Measurements from ENCODE around the gene APBA1. TPM values are rescaled to one million over a fixed set of nuclear protein-coding genes. Genes with fewer than 3 reads are reported as not detected.
A peak's percentile ranks its signal among the peaks of the same experiment; 100 is the strongest.

The APBA1 gene
- polyA plus RNA-seq, 1 donor (not counting 4 experiments of a cell fraction or from before 2014, with no cell fraction given) = 0.66 TPM

DNA sequence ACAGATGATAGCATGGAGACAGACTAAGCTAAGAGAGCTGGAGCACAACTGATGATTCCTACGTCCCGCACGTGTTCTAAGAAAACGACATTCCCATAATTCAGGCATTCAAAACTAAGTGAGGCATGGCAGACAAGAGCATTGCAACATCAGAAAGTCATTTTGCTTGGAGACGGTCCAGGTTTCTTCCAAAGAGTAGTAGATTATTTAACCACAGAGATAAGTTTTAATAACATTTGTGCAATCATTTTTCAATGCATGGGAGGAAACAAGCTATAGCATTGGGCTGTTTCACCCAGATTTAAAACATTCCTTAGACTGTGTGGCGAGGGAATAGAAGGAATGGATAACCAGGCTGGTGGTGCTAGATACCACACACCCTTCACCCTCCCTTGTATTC, 117.2 kb downstream of the APBA1 start:
- no peak for FAIRE-seq
- Histone ChIP-seq H3K27ac (ENCODE audit: control insufficient read depth, insufficient read depth, low read length) (no peak overlapping the region), H3K36me3 (ENCODE audit: control insufficient read depth in 2 of 2, extremely low read depth in 1 of 2, insufficient read depth in 2 of 2, low read length in 2 of 2) (no peaks in the 10 kb centered on the region), H3K27me3 (ENCODE audit: control insufficient read depth, extremely low read depth, insufficient read depth, low read length) (no peaks in the 10 kb centered on the region), H3K9me1 (ENCODE audit: control insufficient read depth, extremely low read depth, insufficient read depth, low read length) (no peaks in the 10 kb centered on the region), H2AFZ (ENCODE audit: control insufficient read depth, low read length) (no peak overlapping the region), H3K4me1 (ENCODE audit: control insufficient read depth, extremely low read depth, insufficient read depth, low read length) (peaks cover 3% of the 10 kb centered on the region), H4K20me1 (ENCODE audit: control insufficient read depth, extremely low read depth, insufficient read depth, low read length) (no peaks in the 10 kb centered on the region), H3K4me2 (ENCODE audit: control insufficient read depth, extremely low read depth, insufficient read depth, low read depth, low read length) (no peak overlapping the region), H3K9me3 (ENCODE audit: control insufficient read depth, low read depth, low read length) (no peaks in the 10 kb centered on the region), H3K4me3 (ENCODE audit: control insufficient read depth in 2 of 3, extremely low read depth in 1 of 3, insufficient read depth in 2 of 3, low read depth in 1 of 3, low read length in 3 of 3) (no peak overlapping the region), H3K9ac (ENCODE audit: control insufficient read depth, extremely low read depth, insufficient read depth, low read length) (no peak overlapping the region), H3K79me2 (ENCODE audit: control insufficient read depth, insufficient read depth, low read length) (no peaks in the 10 kb centered on the region)
- TF ChIP-seq, protein P1, sequence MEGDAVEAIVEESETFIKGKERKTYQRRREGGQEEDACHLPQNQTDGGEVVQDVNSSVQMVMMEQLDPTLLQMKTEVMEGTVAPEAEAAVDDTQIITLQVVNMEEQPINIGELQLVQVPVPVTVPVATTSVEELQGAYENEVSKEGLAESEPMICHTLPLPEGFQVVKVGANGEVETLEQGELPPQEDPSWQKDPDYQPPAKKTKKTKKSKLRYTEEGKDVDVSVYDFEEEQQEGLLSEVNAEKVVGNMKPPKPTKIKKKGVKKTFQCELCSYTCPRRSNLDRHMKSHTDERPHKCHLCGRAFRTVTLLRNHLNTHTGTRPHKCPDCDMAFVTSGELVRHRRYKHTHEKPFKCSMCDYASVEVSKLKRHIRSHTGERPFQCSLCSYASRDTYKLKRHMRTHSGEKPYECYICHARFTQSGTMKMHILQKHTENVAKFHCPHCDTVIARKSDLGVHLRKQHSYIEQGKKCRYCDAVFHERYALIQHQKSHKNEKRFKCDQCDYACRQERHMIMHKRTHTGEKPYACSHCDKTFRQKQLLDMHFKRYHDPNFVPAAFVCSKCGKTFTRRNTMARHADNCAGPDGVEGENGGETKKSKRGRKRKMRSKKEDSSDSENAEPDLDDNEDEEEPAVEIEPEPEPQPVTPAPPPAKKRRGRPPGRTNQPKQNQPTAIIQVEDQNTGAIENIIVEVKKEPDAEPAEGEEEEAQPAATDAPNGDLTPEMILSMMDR (optimal IDR thresholded peaks at IDR 0.05 in 1 of 3, IDR thresholded peaks at IDR 0.05 in 1 of 3, conservative IDR thresholded peaks at IDR 0.05 in 1 of 3; ENCODE audit: extremely low read depth in 1 of 3, insufficient read depth in 2 of 3, low read length in 3 of 3) = no peak
- no peak for TF ChIP-seq EZH2 (IDR thresholded peaks at IDR 0.05; ENCODE audit: low read length)
- DNase-seq (ENCODE audit: low read depth, low spot score) = no peak
- dilution Hi-C loops (cut with MboI; ENCODE audit: extremely low pct_ligation_motif_present, low sequenced_read_pairs) = no loop called here

DNA sequence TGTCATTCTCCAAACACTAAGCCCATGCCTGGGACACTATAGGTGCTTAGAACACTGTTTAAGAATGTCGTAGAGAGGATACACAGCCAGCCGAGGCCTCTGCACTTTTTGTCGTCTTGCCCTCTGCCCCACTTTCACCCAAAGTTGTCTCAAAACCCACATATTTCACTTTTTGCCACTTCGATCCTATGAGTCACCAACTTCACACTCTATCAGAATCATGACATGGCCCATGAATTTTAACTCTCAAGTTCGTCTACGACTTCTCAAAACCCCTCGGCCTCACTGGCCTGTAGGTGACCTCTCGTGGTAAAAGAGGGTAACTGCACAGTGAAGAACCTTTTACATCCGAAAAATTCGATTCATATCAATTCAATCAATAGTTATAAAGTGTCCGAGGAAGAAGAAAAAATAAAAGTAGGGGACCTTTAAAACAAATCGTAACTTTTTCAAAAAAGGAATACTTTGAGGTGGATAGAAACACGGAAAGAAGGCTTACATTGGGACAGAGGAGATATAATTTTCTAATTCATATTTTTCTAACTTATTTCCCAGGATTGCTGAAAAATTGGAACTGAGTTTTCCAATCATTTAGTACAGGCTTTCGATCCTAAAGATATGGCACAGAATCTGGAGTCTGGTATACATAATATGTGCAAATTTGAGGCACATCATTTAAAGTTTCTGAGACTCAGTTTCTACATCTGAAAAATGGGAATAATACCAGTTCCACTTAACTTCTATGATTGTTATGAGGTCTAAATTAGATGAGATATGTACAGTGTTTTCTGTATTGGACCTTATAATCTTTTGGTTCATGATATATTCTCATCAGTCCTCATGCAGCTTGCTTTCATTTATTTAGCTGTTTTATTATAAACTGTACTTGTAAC, 122.6 kb downstream of the APBA1 start:
- H3K9ac ChIP-seq (ENCODE audit: control insufficient read depth, extremely low read depth, insufficient read depth, low read length) = no peak overlapping the region
- no peaks in the 10 kb centered on the region for H4K20me1 ChIP-seq (ENCODE audit: control insufficient read depth, extremely low read depth, insufficient read depth, low read length)
- no peaks in the 10 kb centered on the region for H3K79me2 ChIP-seq (ENCODE audit: control insufficient read depth, insufficient read depth, low read length)
- TF ChIP-seq EZH2 (IDR thresholded peaks at IDR 0.05; ENCODE audit: low read length) = no peak
- TF ChIP-seq, protein P1 (optimal IDR thresholded peaks at IDR 0.05 in 1 of 3, IDR thresholded peaks at IDR 0.05 in 1 of 3, conservative IDR thresholded peaks at IDR 0.05 in 1 of 3; ENCODE audit: extremely low read depth in 1 of 3, insufficient read depth in 2 of 3, low read length in 3 of 3) = peak; percentile 65 to 86 (median 82)
- H3K9me3 ChIP-seq (ENCODE audit: control insufficient read depth, low read depth, low read length) = no peaks in the 10 kb centered on the region
- H2AFZ ChIP-seq (ENCODE audit: control insufficient read depth, low read length) = no peak overlapping the region
- no peaks in the 10 kb centered on the region for H3K36me3 ChIP-seq (ENCODE audit: control insufficient read depth in 2 of 2, extremely low read depth in 1 of 2, insufficient read depth in 2 of 2, low read length in 2 of 2)
- H3K9me1 ChIP-seq (ENCODE audit: control insufficient read depth, extremely low read depth, insufficient read depth, low read length) = no peaks in the 10 kb centered on the region
- H3K4me1 ChIP-seq (ENCODE audit: control insufficient read depth, extremely low read depth, insufficient read depth, low read length) = no peaks in the 10 kb centered on the region
- H3K27me3 ChIP-seq (ENCODE audit: control insufficient read depth, extremely low read depth, insufficient read depth, low read length) = no peaks in the 10 kb centered on the region
- FAIRE-seq = no peak
- DNase-seq (ENCODE audit: low read depth, low spot score) = no peak
- no peak overlapping the region for H3K4me2 ChIP-seq (ENCODE audit: control insufficient read depth, extremely low read depth, insufficient read depth, low read depth, low read length)
- dilution Hi-C loops (cut with MboI; ENCODE audit: extremely low pct_ligation_motif_present, low sequenced_read_pairs) = loop anchor here (25.0 kb wide), 1 partner anchor 112 kb away; no protein-coding TSS in a partner anchor
- no peak overlapping the region for H3K4me3 ChIP-seq (ENCODE audit: control insufficient read depth in 2 of 3, extremely low read depth in 1 of 3, insufficient read depth in 2 of 3, low read depth in 1 of 3, low read length in 3 of 3)
- H3K27ac ChIP-seq (ENCODE audit: control insufficient read depth, insufficient read depth, low read length) = no peak overlapping the region

Measured in keratinocyte (primary cell).